DMS53 treated with DMSO at 0.1 percent for 48 hours (cell line): ENCODE data around the gene MYBL2.
"Not testable (repeated sequence)": the region's sequence is repeated elsewhere in the genome, so short reads cannot be mapped to it uniquely, and the experiment has no call there.

Source experiments
- DNase-seq: peaks from one replicate; lab custom pipeline; 2025; ENCODE audit not compliant: unreplicated experiment; lab: John Stamatoyannopoulos, UW

The MYBL2 gene

DNA sequence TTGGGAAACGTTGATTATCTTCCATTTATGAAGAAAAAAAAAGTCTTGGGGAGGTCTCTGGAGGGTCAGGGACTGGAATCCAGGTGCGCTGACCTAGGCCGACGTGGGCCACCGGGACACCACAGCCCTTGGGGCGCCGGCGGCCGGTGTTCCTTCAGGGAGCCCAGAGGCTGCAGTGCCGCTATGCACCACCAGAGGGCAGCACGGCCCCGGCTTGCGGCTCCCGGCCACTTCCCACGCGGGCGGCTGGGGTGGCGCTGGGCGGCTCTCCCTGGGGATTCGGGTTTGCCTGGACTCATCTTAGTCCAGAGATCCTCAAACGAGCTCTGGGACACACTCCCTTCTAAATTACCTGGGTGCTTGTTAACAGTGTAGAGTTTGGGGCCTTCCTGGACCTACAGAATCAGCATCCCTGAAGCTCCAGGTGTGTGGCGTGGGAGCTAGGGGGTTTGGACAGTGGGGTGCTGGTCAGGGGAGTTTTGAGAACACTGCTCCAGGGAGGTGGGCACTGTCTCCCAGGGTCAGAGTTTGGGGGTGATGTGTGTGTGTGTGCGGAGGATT lies 82.9 kb downstream of the MYBL2 start:
- DNase-seq, result peak; percentile 62

GRCh38 chr20:43750774-43751166 lies 83.9 kb downstream of the MYBL2 start:
- no peak for DNase-seq

DNA sequence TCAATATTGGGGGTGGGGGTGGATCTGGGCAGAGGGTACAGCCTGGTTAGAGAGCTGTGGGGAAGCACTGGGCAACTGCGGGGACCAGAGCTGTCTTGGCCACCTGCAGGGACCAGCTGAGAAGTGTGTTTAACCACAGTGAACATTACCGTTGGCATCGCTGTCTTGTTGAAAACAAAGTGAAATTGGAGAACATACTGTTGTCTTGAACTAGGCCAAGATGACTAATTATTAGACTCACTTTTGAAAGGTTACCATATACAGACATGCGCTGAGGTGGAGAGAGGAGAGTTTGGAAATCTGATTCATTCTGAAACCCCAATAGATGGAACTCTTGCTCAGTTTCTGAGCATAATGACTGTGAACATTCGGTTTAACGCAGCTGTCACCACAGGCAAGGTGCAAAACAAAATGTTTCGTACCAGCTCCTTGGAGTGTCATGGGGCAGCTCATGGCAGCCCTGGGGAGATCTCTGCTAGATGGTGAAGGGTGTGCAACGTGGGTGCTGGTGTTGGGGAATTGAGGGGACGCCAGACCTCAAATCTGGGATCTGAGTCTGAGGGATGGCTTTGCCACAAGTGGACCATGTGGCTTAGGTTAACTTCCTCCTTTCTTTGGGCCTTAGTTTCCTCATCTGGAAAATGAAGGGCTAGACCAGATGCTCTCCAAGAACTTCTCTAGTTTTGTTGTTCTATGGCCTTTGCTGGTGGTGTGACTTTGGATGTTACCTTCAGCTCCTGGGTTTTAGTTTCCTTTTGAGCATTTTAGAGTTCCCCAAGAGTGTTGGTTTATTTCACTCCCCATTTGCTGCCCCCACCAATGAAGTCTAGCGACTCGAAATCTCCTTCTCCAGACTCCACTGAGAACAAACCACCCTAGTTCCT lies 84.5 kb downstream of the MYBL2 start:
- DNase-seq, result no peak

DNA sequence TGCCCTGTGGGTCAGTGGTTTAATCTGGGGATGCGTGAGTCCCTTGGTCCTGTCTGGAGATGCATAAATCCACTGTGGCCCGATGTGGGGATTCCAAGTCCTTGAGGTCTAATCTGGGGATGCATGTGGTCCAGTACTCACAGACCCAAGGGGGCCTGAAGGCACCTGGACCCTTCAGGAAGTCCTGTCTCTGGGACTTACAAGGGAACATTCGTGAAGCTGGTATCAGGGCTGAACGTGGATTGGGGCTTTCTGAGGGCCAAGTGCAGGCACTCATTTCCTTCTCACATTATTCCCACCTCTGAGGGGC lies 85.1 kb downstream of the MYBL2 start:
- DNase-seq, result no peak

- DNase-seq, result no peak
These were observed 85.8 kb downstream of the MYBL2 start for GRCh38 chr20:43752561-43753301.

DNA sequence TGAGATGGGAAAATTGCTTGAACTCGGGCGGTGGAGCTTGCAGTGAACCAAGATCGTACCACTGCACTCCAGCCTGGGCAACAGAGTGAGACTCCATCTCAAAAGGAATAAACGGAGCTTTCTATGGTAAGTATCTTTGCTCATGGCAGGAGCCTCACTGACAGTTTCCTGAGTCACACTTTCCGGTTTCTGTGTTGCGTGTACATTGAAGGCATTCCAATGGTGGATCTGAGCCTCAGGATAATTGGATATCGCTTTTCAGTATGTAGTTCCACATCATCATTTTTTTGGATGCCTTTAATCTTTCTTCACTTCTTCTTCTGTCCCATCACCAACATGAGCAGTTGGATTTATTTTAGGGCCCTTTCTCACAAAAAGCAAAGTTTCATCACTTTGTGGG lies 88.5 kb downstream of the MYBL2 start:
- no peak for DNase-seq

DNA sequence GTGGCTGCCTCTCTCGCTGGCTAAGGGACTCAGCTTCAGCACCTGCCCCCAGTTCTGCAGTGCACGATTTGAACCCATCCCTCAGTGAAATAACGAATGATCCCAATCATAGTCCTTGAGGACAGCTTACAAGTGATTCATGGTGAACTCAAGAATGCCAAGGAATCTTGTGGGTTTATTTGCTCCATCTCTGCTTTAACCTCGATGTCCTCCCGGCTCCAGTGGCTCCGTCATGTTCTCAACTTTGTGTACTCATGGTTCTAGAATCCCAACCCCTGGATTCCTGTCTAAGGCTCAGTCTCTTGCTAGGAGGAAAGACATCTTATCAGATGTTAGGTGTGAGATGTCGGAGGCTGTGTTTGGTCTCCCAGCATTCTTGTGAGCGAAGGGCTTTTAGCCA lies 88.9 kb downstream of the MYBL2 start:
- DNase-seq, result no peak

- DNase-seq, result not testable (repeated sequence)
These were observed 91.0 kb downstream of the MYBL2 start for GRCh38 chr20:43757888-43758287.

DNA sequence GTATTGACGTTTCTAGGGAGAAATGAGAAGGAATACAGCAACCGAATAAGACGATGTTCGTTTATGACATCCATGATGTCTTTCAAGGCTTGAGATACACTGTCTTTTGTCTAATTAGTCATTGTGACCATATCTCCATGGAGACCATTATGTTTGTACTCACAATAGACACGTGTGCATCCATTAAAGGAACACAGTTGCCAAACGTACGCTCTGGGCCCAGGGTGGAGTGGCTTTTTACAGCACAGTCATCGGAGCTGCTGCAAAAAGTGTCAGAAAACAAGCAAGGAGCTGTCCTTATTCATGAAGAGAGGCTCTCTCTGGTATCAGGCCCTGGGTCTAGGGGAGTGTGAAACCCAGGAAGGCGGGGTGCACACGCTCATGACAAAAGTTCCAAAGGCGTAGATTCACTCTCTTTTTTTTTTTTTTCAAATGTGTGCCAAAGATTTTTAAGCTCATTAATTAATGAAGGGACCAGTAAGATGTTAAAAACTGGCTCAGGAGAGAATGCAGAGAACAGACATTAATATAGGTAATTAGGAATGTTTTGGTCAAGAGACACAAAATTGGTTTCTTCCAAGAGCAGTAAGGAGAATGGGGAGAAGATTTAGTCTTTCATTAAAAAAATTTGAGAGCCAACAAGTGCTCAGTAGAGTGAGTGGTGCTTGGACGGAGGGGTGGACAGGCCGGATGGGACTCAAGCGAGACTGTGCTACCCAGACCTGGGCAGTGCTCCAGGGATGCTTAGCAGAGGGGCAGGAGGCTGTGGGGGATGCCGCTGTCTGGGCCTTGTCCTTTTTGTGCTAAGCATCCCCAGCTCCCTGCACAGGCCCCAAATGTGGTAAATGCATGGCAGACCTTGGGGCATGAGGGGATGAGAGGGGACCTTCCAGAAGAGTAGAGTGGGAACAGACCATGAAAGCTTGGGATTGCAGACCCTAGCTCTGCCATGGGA lies 94.7 kb downstream of the MYBL2 start:
- DNase-seq, result no peak

- DNase-seq, result no peak
These were observed 96.0 kb downstream of the MYBL2 start for GRCh38 chr20:43762911-43763310.

GRCh38 chr20:43765916-43766315 lies 99.0 kb downstream of the MYBL2 start:
- DNase-seq, result no peak
